Measurements from ENCODE around the gene DVL2.

Gene DVL2

GRCh38 chr17:7225711-7226331 is 8.5 kb downstream of the DVL2 start:
- H3K36me3 ChIP-seq: peaks cover 69% of the 10 kb centered on the region
- H3K27me3 ChIP-seq: no peaks in the 10 kb centered on the region
- H3K9me3 ChIP-seq: no peaks in the 10 kb centered on the region
- no peak overlapping the region for H3K4me3 ChIP-seq (ENCODE audit: low read depth in 1 of 2, low read length in 1 of 2)
- no peak overlapping the region for H3K27ac ChIP-seq
- H3K4me1 ChIP-seq (ENCODE audit: control insufficient read depth in 1 of 2, insufficient read depth in 1 of 2, low read depth in 1 of 2, low read length in 1 of 2): peaks cover 4 to 6% of the 10 kb centered on the region in 2 experiments
- no peak for TF ChIP-seq CTCF (IDR thresholded peaks at IDR 0.05)

- Histone ChIP-seq H3K9me3 (no peaks in the 10 kb centered on the region), H3K27ac (no peak overlapping the region), H3K4me1 (ENCODE audit: control insufficient read depth in 1 of 2, insufficient read depth in 1 of 2, low read depth in 1 of 2, low read length in 1 of 2) (peaks cover 12 to 13% of the 10 kb centered on the region in 2 experiments), H3K4me3 (ENCODE audit: low read depth in 1 of 2, low read length in 1 of 2) (no peak overlapping the region), H3K27me3 (no peaks in the 10 kb centered on the region), H3K36me3 (peaks cover 64% of the 10 kb centered on the region)
- TF ChIP-seq CTCF (IDR thresholded peaks at IDR 0.05): no peak
Measured at GRCh38 chr17:7224661-7225111, 9.6 kb downstream of the DVL2 start.

- Histone ChIP-seq H3K27ac (no peak overlapping the region), H3K27me3 (no peaks in the 10 kb centered on the region), H3K9me3 (no peaks in the 10 kb centered on the region), H3K36me3 (peaks cover 59% of the 10 kb centered on the region), H3K4me3 (ENCODE audit: low read depth in 1 of 2, low read length in 1 of 2) (no peak overlapping the region), H3K4me1 (ENCODE audit: control insufficient read depth in 1 of 2, insufficient read depth in 1 of 2, low read depth in 1 of 2, low read length in 1 of 2) (peaks cover 17 to 19% of the 10 kb centered on the region in 2 experiments)
- TF ChIP-seq CTCF (IDR thresholded peaks at IDR 0.05): no peak
Measured at GRCh38 chr17:7224110-7224509, 10.2 kb downstream of the DVL2 start.

- H3K4me3 ChIP-seq (ENCODE audit: low read depth in 1 of 2, low read length in 1 of 2): no peak overlapping the region
- no peaks in the 10 kb centered on the region for H3K27me3 ChIP-seq
- peaks cover 59% of the 10 kb centered on the region for H3K36me3 ChIP-seq
- H3K27ac ChIP-seq: no peak overlapping the region
- no peaks in the 10 kb centered on the region for H3K9me3 ChIP-seq
- H3K4me1 ChIP-seq (ENCODE audit: control insufficient read depth in 1 of 2, insufficient read depth in 1 of 2, low read depth in 1 of 2, low read length in 1 of 2): peaks cover 20 to 22% of the 10 kb centered on the region in 2 experiments
- no peak for TF ChIP-seq CTCF (IDR thresholded peaks at IDR 0.05)
Measured at GRCh38 chr17:7223375-7223774, 10.9 kb downstream of the DVL2 start.

GRCh38 chr17:7222972-7223292 is 11.4 kb downstream of the DVL2 start:
- Histone ChIP-seq H3K4me1 (ENCODE audit: control insufficient read depth in 1 of 2, insufficient read depth in 1 of 2, low read depth in 1 of 2, low read length in 1 of 2) (peaks cover 25 to 26% of the 10 kb centered on the region in 2 experiments), H3K4me3 (ENCODE audit: low read depth in 1 of 2, low read length in 1 of 2) (no peak overlapping the region), H3K27ac (no peak overlapping the region), H3K27me3 (no peaks in the 10 kb centered on the region), H3K36me3 (peaks cover 59% of the 10 kb centered on the region), H3K9me3 (no peaks in the 10 kb centered on the region)
- no peak for TF ChIP-seq CTCF (IDR thresholded peaks at IDR 0.05)

Measured in neutrophil (primary cell).